GM23338 (cell line): ENCODE measurements around the gene BCDIN3D. TPM values are rescaled to one million over a fixed set of nuclear protein-coding genes. Genes with fewer than 3 reads are reported as not detected.

Experiments
- ATAC-seq: fragments of 200-7000 bp; cut with Tn5 transposase; 3 replicates; pipeline ENCODE4 v1.9.1; 2020
- DNase-seq: peaks from one replicate; pipeline ENCODE4 v3.0.0-alpha.2; 2015; ENCODE audit warnings: low spot score
- H2AFZ ChIP-seq: fragments of 200-600 bp; sonication (generic); 2 replicates; pipeline ENCODE4 v1.8.0; 2016; ENCODE audit warnings: antibody characterized with exemption, mild to moderate bottlenecking, moderate library complexity
- H3F3A ChIP-seq: fragments of 200-600 bp; sonication (generic); replicated peaks from 2 replicates; pipeline ENCODE4 v1.8.0; 2017; ENCODE audit warnings: antibody characterized with exemption, mixed run types, low read depth
- H3K27ac ChIP-seq: fragments of 200-600 bp; sonication (generic); 2 replicates; pipeline ENCODE4 v1.6.1; 2016; ENCODE audit warnings: low read depth
- H3K27me3 ChIP-seq: fragments of 200-600 bp; sonication (generic); 2 replicates; pipeline ENCODE4 v1.8.0; 2016; ENCODE audit warnings: mild to moderate bottlenecking, mixed run types, moderate library complexity; ENCODE audit not compliant: insufficient read depth
- H3K36me3 ChIP-seq: fragments of 200-600 bp; sonication (generic); 2 replicates; pipeline ENCODE4 v1.8.0; 2016; ENCODE audit warnings: mild to moderate bottlenecking; ENCODE audit not compliant: insufficient read depth
- H3K4me1 ChIP-seq: fragments of 200-600 bp; sonication (generic); 2 replicates; pipeline ENCODE4 v1.8.0; 2016; ENCODE audit warnings: mild to moderate bottlenecking, moderate library complexity; ENCODE audit not compliant: insufficient read depth
- H3K4me2 ChIP-seq: fragments of 200-600 bp; sonication (generic); 2 replicates; pipeline ENCODE4 v1.7.1; 2017; ENCODE audit warnings: mixed run types
- H3K4me3 ChIP-seq: fragments of 200-600 bp; sonication (generic); 2 replicates; pipeline ENCODE4 v1.6.1; 2016; ENCODE audit warnings: mixed run types
- H3K79me2 ChIP-seq: fragments of 200-600 bp; sonication (generic); replicated peaks from 2 replicates; pipeline ENCODE4 v1.8.0; 2017; ENCODE audit warnings: mild to moderate bottlenecking; ENCODE audit not compliant: insufficient read depth
- H3K9me2 ChIP-seq: fragments of 200-600 bp; sonication (generic); 2 replicates; pipeline ENCODE4 v1.8.0; 2017; ENCODE audit not compliant: insufficient read depth
- H4K20me1 ChIP-seq: fragments of 200-600 bp; sonication (generic); replicated peaks from 2 replicates; pipeline ENCODE4 v1.8.0; 2017; ENCODE audit warnings: mild to moderate bottlenecking; ENCODE audit not compliant: insufficient read depth
- H3K27ac Mint-ChIP-seq: 2 replicates; pipeline ENCODE4 v1.8.0; 2020; ENCODE audit warnings: inconsistent platforms, mild to moderate bottlenecking, moderate library complexity, mixed read lengths
- H3K27me3 Mint-ChIP-seq: 3 replicates; pipeline ENCODE4 v1.8.0; 2022; ENCODE audit warnings: low read depth, mild to moderate bottlenecking, moderate library complexity, mixed read lengths, inconsistent platforms; ENCODE audit not compliant: insufficient read depth, poor library complexity
- H3K36me3 Mint-ChIP-seq: 3 replicates; pipeline ENCODE4 v1.8.0; 2021; ENCODE audit warnings: low read depth, mild to moderate bottlenecking, inconsistent platforms, moderate library complexity, mixed read lengths
- H3K4me1 Mint-ChIP-seq: 3 replicates; pipeline ENCODE4 v1.8.0; 2020; ENCODE audit warnings: mild to moderate bottlenecking, inconsistent platforms, mixed read lengths
- H3K4me3 Mint-ChIP-seq: 3 replicates; pipeline ENCODE4 v1.8.0; 2021; ENCODE audit warnings: moderate library complexity, mild to moderate bottlenecking, inconsistent platforms, mixed read lengths
- H3K9me3 Mint-ChIP-seq: 3 replicates; pipeline ENCODE4 v1.8.0; 2020; ENCODE audit warnings: moderate library complexity, mild to moderate bottlenecking, inconsistent platforms, mixed read lengths
- CREB1 ChIP-seq: fragments of 250-450 bp; sonication (Bioruptor Pico); IDR thresholded peaks from 2 replicates; pipeline ENCODE4 v1.5.0; 2020; ENCODE audit warnings: low read depth, mild to moderate bottlenecking, moderate library complexity
- ETS1 ChIP-seq: IDR thresholded peaks from 2 replicates; pipeline ENCODE4 v1.6.1; 2016; ENCODE audit warnings: antibody characterized with exemption
- EZH2 ChIP-seq: fragments of 200-600 bp; sonication (generic); IDR thresholded peaks from one replicate; pipeline ENCODE4 v1.8.0; 2017; ENCODE audit warnings: antibody characterized with exemption, mild to moderate bottlenecking, low read depth; ENCODE audit not compliant: unreplicated experiment
- EZH2phosphoT487 ChIP-seq: fragments of 200-600 bp; sonication (generic); IDR thresholded peaks from one replicate; pipeline ENCODE4 v1.8.1; 2018; ENCODE audit warnings: antibody characterized with exemption; ENCODE audit not compliant: unreplicated experiment
- JUNB ChIP-seq: IDR thresholded peaks from one replicate; pipeline ENCODE4 v1.6.1; 2016; ENCODE audit warnings: antibody characterized with exemption; ENCODE audit not compliant: unreplicated experiment
- NANOG ChIP-seq: IDR thresholded peaks from 2 replicates; pipeline ENCODE4 v1.6.1; 2016; ENCODE audit warnings: antibody characterized with exemption, borderline replicate concordance
- POLR2AphosphoS5 ChIP-seq: IDR thresholded peaks from 2 replicates; pipeline ENCODE4 v1.6.1; 2016; ENCODE audit warnings: antibody characterized with exemption, low read depth
- REST ChIP-seq: IDR thresholded peaks from one replicate; pipeline ENCODE4 v1.6.1; 2018; ENCODE audit warnings: antibody characterized with exemption; ENCODE audit not compliant: unreplicated experiment
- STAT1 ChIP-seq: IDR thresholded peaks from one replicate; pipeline ENCODE4 v1.6.1; 2016; ENCODE audit warnings: antibody characterized with exemption; ENCODE audit not compliant: unreplicated experiment
- ZNF114 ChIP-seq: fragments of 250-450 bp; sonication (Bioruptor Pico); IDR thresholded peaks from 2 replicates; pipeline ENCODE4 v1.5.0; 2020; ENCODE audit warnings: mild to moderate bottlenecking, moderate library complexity
- ZNF331 ChIP-seq: fragments of 250-450 bp; sonication (Bioruptor Pico); IDR thresholded peaks from 2 replicates; pipeline ENCODE4 v1.5.0; 2020; ENCODE audit warnings: low read depth, mild to moderate bottlenecking, moderate library complexity
- polyA plus RNA-seq: library from polyadenylated mRNA; unstranded; fragments of >200 nt; fragmentation: Nextera tagmentation; extraction: Ambion mirVana; gene quantifications from 2 replicates; pipeline ENCODE4 v1.2.1, GENCODE V29; 2016
- total RNA-seq: library from RNA; depleted of rRNA; stranded (reverse); fragments of >200 nt; shearing (Covaris generic); gene quantifications from 2 replicates; pipeline ENCODE4 v1.2.3, GENCODE V29; 2014
- TF ChIP-seq, protein P1 (sequence below), 2 experiments: fragments of 200-600 bp in 1 of 2; sonication (generic) in 1 of 2; conservative IDR thresholded peaks; 2 replicates each; pipeline versions ENCODE4 v1.5.1 to v1.6.1; 2016 to 2017; ENCODE audit warnings: antibody characterized with exemption in 2 of 2, low read depth in 2 of 2, mild to moderate bottlenecking in 2 of 2, moderate library complexity in 1 of 2

BCDIN3D gene
- total and polyA plus RNA-seq, 2 experiments from 2014 or later: 1.4 to 1.8 TPM

DNA sequence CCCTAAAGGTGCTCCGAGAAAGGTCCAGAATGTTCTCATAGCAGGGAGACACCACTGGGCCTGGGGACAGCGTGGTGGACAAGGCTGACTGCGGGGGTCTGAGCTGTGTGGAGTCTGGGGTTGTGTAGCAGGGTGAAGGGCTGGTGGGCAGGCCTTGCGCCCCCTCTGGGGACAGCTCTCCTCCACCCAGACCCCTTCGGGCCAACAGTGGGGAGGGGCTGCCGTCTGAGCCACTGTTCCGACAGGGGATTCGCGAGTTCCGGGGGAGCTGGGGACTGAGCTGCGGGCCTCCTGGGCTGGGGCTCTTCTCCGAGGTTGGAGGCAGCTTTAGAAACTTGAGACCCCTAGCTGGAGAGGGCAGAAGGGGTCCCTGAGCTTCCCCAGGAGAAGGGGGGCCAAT, 46.8 kb downstream of the BCDIN3D start:
- H3K36me3 Mint-ChIP-seq: peaks cover 14% of the 10 kb centered on the region; the same call in 2 of the 3 replicates
- no peaks in the 10 kb centered on the region for H3K9me2 ChIP-seq
- 0 out of 2 replicates have a peak, but pooled peaks cover 3% of the 10 kb centered on the region for H4K20me1 ChIP-seq
- H3K27ac ChIP-seq: no peak overlapping the region
- H3K4me1 Mint-ChIP-seq: peaks cover 3% of the 10 kb centered on the region
- H3K4me3 ChIP-seq: no peak overlapping the region
- no peaks in the 10 kb centered on the region for H3K9me3 Mint-ChIP-seq
- TF ChIP-seq CREB1 (CRISPR knock-in tag) (no peak), EZH2phosphoT487 (no peak), ZNF114 (CRISPR knock-in tag) (no peak), JUNB (no peak)
- no peaks in the 10 kb centered on the region for H3K4me1 ChIP-seq
- H3K4me3 Mint-ChIP-seq: no peak overlapping the region
- no peak overlapping the region for H3K4me2 ChIP-seq
- no peaks in the 10 kb centered on the region for H3K36me3 ChIP-seq
- no peaks in the 10 kb centered on the region for H3K27me3 ChIP-seq
- no peak overlapping the region for H2AFZ ChIP-seq
- no peak overlapping the region for H3K27ac Mint-ChIP-seq
- no peak for ATAC-seq
- H3F3A ChIP-seq: no peaks in the 10 kb centered on the region
- peaks cover 6% of the 10 kb centered on the region for H3K27me3 Mint-ChIP-seq
- H3K79me2 ChIP-seq: no peaks in the 10 kb centered on the region
- no peak for DNase-seq

DNA sequence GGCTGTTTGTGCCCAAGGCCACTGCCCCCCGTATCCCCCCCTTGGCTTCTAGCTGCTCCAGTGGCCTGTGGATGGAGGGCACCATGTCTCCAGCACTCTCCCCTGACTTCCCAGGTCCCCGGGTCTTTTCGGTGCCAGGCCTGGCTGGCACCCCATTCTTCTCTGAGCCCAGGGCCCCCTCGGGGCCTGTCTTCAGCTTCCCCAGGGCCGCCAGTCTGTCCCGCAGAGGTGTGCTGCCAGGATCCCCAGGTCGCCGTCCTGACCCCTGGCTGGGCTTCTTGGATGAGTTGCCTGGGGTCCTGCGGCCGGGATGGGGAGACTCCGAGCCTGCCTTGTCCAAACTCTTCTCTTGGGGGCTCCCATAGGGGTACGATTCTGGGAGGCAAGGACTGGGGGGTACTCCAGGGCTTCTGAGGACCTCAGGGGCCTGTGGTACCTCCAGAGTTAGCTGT, 47.2 kb downstream of the BCDIN3D start:
- H4K20me1 ChIP-seq: 0 out of 2 replicates have a peak, but pooled peaks cover 3% of the 10 kb centered on the region
- H3K79me2 ChIP-seq: no peaks in the 10 kb centered on the region
- no peaks in the 10 kb centered on the region for H3F3A ChIP-seq
- ATAC-seq: no peak
- no peaks in the 10 kb centered on the region for H3K9me2 ChIP-seq
- H3K27ac Mint-ChIP-seq: no peak overlapping the region
- H3K9me3 Mint-ChIP-seq: no peaks in the 10 kb centered on the region
- H3K4me1 ChIP-seq: peaks cover 3% of the 10 kb centered on the region; the same call in 1 of the 2 replicates
- H3K36me3 Mint-ChIP-seq: peaks cover 14% of the 10 kb centered on the region; the same call in 2 of the 3 replicates
- no peak overlapping the region for H2AFZ ChIP-seq
- peaks cover 10% of the 10 kb centered on the region for H3K27me3 Mint-ChIP-seq
- no peak for DNase-seq
- H3K36me3 ChIP-seq: no peaks in the 10 kb centered on the region
- H3K4me3 ChIP-seq: no peak overlapping the region
- no peaks in the 10 kb centered on the region for H3K27me3 ChIP-seq
- H3K4me2 ChIP-seq: no peak overlapping the region
- H3K4me1 Mint-ChIP-seq: peaks cover 7% of the 10 kb centered on the region
- no peak overlapping the region for H3K4me3 Mint-ChIP-seq
- H3K27ac ChIP-seq: no peak overlapping the region
- TF ChIP-seq STAT1 (no peak), ZNF331 (CRISPR knock-in tag) (no peak), REST (no peak), JUNB (no peak), NANOG (no peak), CREB1 (CRISPR knock-in tag) (no peak), ZNF114 (CRISPR knock-in tag) (no peak), EZH2phosphoT487 (no peak), EZH2 (no peak), POLR2AphosphoS5 (no peak), ETS1 (no peak)
- TF ChIP-seq, protein P1, sequence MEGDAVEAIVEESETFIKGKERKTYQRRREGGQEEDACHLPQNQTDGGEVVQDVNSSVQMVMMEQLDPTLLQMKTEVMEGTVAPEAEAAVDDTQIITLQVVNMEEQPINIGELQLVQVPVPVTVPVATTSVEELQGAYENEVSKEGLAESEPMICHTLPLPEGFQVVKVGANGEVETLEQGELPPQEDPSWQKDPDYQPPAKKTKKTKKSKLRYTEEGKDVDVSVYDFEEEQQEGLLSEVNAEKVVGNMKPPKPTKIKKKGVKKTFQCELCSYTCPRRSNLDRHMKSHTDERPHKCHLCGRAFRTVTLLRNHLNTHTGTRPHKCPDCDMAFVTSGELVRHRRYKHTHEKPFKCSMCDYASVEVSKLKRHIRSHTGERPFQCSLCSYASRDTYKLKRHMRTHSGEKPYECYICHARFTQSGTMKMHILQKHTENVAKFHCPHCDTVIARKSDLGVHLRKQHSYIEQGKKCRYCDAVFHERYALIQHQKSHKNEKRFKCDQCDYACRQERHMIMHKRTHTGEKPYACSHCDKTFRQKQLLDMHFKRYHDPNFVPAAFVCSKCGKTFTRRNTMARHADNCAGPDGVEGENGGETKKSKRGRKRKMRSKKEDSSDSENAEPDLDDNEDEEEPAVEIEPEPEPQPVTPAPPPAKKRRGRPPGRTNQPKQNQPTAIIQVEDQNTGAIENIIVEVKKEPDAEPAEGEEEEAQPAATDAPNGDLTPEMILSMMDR (conservative IDR thresholded peaks at IDR 0.05; ENCODE audit: low read depth in 2 of 2): no peak
